ENCODE measurements around the gene FAM236B. TPM values are rescaled to one million over a fixed set of nuclear protein-coding genes. Genes with fewer than 3 reads are reported as not detected.
"Not testable (repeated sequence)": the region's sequence is repeated elsewhere in the genome, so short reads cannot be mapped to it uniquely, and the experiment has no call there.

FAM236B gene
- not detected for total RNA-seq
- long read RNA-seq = 0 reads

DNA sequence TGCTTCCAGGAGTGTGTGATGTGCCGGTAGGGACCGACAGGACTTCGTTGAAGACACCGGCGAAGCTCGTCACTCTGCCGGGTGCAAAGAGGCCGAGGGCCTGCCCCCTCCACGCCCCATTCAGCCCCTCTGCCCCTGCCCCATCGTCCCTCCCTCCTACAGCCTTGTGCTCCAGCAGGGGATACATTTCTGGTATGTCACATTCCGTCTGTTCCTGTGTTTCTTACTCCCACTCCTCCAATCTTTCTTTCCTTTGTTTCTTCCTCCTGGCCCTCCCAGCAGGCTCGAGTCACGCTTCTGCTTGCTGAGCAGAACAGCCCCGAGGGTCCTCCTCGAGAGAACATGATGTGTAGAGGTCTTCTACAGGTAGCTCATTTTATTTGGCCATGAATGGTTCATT lies at the start of gene FAM236B:
Gene FAM236B (minus strand): TSS at position 101 of the 400 bp plus-strand sequence. CDS start 100 bp downstream, at position 1.
- ATAC-seq; intact Hi-C loops (cut with DNase I); DNase-seq (ENCODE audit: missing footprints): not testable (repeated sequence)

- intact Hi-C loops (cut with DNase I); ATAC-seq; DNase-seq (ENCODE audit: missing footprints): not testable (repeated sequence)
These were observed 48.2 kb upstream of the FAM236B start for GRCh38 chrX:72830701-72831100.

DNA sequence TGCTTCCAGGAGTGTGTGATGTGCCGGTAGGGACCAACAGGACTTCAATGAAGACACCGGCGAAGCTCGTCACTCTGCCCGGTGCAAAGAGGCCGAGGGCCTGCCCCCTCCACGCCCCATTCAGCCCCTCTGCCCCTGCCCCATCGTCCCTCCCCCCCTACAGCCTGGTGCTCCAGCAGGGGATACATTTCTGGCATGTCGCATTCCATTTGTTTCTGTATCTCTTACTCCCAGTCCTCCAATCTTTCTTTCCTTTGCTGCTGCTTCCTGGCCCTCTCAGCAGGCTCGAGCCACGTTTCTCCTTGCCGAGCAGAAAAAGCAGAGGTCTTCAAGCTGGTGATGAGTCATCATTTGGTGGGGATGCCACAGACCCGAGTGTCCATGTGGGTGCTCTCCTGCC lies 25.6 kb upstream of the FAM236B start, which contains the start of gene FAM236D:
Gene FAM236D (minus strand): TSS at position 101 of the 400 bp plus-strand sequence. CDS start 100 bp downstream, at position 1.
- DNase-seq (ENCODE audit: missing footprints); intact Hi-C loops (cut with DNase I); ATAC-seq: not testable (repeated sequence)

DNA sequence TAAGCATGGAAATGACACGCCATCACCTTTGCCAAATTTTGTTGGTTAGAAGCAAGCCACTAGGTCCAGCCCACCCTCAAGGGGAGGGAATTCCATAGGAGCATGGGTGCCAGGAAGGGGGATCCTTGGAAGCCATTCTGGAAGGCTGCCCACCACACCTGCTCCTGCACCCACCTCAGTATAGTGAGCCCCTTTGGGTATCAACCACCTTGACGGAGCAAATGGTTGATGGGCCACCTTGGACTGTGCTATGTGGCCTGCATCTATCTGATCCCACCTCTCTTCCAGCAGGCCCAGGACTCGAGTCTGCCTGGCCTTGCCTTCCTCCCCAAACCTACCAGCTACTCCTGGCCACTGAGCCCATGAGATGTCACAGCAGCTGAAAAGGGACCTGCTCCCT lies 7.9 kb upstream of the FAM236B start:
- intact Hi-C loops (cut with DNase I); ATAC-seq; DNase-seq (ENCODE audit: missing footprints): not testable (repeated sequence)

DNA sequence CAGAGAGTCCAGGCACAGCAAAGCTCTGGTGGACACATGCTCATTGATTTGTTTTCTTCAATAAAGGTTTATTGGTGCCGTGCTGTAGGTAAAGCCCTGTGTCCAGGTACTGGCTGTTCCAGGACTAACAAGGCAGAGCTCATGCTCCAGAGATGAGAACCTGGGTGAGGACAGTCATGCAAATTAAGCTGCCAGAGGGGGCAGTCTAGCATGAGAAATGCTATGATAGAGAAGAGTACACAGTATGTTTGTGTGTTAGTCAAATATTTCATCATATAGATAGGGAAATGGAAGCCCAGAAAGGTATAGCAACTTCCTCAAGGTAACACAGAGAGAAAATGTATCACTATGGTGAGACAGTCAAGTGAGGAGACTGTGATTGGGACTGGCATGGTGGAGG lies 5.7 kb upstream of the FAM236B start:
- ATAC-seq; intact Hi-C loops (cut with DNase I); DNase-seq (ENCODE audit: missing footprints): not testable (repeated sequence)

DNA sequence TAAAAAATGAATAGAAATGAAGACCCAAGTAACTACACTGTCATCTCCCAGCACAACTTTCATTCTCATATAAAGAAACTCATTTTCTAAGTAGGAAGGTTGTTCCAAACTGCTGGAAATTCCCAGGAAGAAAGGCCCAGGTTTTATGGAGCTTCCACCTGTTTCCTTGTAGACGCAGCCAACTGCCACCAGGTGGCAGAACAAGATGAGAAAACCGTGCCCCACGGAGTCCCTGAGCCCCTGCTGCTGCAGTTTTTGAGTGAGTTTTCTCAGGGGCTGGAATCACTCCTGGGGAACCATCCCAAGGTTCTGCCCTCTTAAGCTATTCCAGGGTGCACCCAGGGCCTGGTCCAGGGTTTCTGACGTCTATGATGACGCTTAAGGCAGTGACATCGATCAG lies 1.5 kb upstream of the FAM236B start:
- intact Hi-C loops (cut with DNase I); ATAC-seq; DNase-seq (ENCODE audit: missing footprints): not testable (repeated sequence)

DNA sequence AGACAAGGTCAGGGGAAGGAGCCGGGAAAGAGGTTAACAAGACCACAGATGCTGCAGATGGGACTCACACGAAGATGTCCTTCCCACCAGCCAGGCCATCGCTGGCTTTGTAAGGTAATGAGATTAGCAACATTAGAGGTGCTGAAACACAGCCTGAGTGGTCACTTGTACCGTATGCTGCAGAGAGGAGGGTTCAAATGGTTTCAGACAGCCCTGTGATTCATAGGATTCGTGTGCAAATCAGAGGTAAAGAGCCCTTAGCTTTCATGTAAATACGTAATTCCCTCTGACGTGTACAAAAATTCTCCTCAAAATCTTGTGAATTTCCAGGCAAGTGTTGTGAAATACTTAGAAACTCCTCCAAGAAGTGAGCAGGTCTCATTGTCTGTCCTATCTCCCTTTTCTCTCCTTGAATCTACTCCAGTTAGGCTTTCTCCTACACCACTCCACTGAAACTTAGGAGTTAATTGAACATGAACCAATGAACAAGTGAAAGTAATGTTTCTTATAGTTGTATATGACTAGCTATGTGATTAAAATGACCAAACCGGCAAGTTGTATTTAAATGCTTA lies 991 bp upstream of the FAM236B start:
- ATAC-seq; DNase-seq (ENCODE audit: missing footprints); intact Hi-C loops (cut with DNase I): not testable (repeated sequence)

DNA sequence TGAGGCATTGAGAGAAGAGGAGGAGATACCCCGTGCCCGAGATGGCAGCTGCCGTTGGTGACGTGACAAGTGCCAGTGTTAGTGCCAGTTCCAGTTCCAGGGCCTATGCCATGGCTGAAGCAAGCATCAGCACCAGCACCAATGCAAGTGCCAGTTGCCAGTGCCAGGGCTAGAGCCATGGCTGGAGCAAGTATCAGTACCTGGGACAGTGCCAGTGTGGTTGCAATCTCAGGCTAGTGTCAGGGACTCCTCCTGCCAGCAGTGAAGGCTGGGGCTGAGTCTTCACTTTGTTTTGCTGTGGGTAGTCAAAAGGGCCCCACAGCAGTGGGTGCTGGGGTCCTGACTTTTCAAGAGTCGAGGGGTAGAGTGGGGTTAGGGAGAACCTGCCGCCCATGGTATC lies 4.3 kb downstream of the FAM236B start:
- DNase-seq (ENCODE audit: missing footprints); ATAC-seq; intact Hi-C loops (cut with DNase I): not testable (repeated sequence)

- intact Hi-C loops (cut with DNase I); ATAC-seq; DNase-seq (ENCODE audit: missing footprints): not testable (repeated sequence)
These were observed 5.0 kb downstream of the FAM236B start for GRCh38 chrX:72777467-72777790.

DNA sequence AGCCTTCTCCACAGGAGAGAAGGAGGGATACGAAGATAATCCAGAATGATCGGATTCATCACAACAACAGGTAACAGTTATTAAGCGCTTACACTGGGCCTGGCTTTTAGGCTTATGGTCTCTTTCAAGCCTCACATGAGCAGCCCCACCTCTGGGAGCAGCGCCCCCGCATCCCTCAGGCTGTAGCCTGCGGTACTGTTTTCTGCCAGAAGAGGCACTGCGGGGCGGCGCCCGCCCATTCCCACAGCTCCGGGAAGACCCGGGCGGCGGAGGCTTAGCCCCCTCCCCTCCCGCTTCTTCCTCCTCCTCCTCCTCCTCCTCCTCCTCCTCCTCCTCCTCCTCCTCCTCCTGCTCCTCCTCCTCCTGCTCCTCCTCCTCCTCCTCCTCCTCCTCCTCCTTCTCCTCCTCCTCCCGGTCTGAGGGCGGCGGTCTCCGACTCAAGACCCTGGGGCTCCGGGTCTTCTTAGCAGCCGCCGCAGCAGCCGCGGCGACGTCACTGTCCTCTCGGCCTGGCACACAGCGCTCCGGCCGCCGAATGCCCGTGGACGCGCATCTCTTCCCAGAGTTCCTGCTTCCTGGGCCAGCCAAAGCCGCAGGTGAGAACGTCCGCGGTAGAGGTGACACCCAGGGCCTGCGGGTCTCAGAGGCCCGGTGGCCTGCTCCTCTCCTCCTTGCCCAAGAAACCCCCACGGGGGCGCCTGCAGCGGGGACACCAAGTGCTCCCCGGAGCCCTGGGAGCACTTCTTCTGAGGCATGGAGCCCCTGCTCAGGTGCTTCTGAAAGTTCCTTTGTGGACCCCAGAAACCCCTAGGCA lies 5.6 kb downstream of the FAM236B start, which contains the start of gene DMRTC1B:
Gene DMRTC1B (plus strand): TSS at position 238 of the 814 bp plus-strand sequence. CDS start 68,246 bp downstream, outside the sequence.
- peak; percentile 57 for ATAC-seq

GRCh38 chrX:72760454-72760853 lies 22.0 kb downstream of the FAM236B start:
- DNase-seq (ENCODE audit: missing footprints); intact Hi-C loops (cut with DNase I); ATAC-seq: not testable (repeated sequence)

More for the DNA sequence above, 5.6 kb downstream of the FAM236B start, which contains the start of gene DMRTC1B:
- DNase-seq (ENCODE audit: missing footprints); intact Hi-C loops (cut with DNase I): not testable (repeated sequence)

DNA sequence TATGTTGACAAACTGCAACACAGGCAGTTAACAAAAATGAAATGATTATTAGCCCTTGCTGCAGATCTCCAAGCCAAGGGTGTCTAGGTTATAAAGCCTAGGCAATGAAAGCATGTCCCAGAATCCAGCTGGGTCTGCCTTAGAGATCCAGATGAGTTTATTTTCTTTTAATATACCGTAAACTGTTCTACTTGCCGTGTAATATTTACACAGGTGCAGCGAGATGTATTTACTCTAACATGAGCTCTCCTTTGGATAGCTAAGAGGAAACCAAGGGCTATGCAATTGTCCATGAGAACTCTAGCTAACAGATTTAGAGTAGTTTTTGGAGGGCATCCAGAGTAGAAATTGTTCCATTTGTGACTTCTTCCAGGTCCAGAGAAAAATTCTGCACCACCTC lies 33.9 kb downstream of the FAM236B start:
- ATAC-seq; DNase-seq (ENCODE audit: missing footprints); intact Hi-C loops (cut with DNase I): not testable (repeated sequence)

DNA sequence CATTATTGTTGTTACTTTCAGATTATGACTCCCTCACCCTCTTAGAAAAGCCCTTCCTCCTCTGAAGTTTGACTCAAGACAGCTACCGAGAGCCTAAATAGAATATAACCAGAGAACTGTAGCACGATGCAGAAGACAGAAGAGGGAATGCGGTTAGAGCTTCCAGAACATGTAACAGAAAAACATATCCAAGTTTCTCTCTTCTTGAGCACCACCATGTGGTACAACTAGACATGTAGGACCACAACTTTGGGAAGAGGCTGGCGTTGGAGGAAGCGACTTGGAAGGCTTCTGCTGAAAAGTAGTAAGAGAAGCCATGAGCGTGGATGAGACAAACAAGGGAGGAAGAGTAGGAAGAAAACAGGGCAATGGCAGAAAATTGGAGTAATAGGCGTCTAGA lies 36.9 kb downstream of the FAM236B start:
- DNase-seq (ENCODE audit: missing footprints); ATAC-seq; intact Hi-C loops (cut with DNase I): not testable (repeated sequence)

- ATAC-seq (no peak), DNase-seq (ENCODE audit: missing footprints) (no peak)
- intact Hi-C loops (cut with DNase I) = no loop called here
These were observed 46.9 kb downstream of the FAM236B start for GRCh38 chrX:72735561-72735960.

DNA sequence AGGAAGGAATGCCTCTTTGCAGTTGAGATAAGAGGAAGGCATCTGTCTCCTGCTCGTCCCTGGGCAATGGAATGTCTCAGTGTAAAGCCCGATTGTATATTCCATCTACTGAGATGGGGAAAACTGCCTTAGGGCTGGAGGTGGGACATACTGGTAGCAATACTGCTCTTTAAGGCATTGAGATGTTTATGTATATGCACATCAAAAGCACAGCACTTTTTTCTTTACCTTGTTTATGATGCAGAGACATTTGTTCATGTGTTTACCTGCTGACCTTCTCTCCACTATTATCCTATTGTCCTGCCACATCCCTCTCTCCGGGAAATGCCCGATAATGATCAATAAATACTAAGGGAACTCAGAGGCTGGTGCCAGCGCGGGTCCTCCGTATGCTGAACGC lies 48.8 kb downstream of the FAM236B start:
- intact Hi-C loops (cut with DNase I); ATAC-seq; DNase-seq (ENCODE audit: missing footprints): not testable (repeated sequence)

Other genes starting within 250 kb of the FAM236B start
- gene HDAC8, start 209.8 kb downstream of the FAM236B start, total RNA-seq = 18.6 TPM
- gene PHKA1, start 68.4 kb downstream of the FAM236B start, total RNA-seq = 16.1 TPM
- gene DMRTC1B, start 5.8 kb downstream of the FAM236B start, total RNA-seq = not detected
- gene FAM236D, start 25.6 kb upstream of the FAM236B start, total RNA-seq = not detected
- gene FAM236C, start 130.0 kb upstream of the FAM236B start, total RNA-seq = not detected
- not detected for gene FAM236A, start 155.5 kb upstream of the FAM236B start, total RNA-seq
- not detected for gene DMRTC1, start 161.2 kb upstream of the FAM236B start, total RNA-seq
- gene PABPC1L2B, start 220.3 kb upstream of the FAM236B start, total RNA-seq = not detected

All from Right ventricle myocardium inferior (tissue), 1 donor.